Stimulated activated CD4-positive, alpha-beta T cell treated with anti-CD3 and anti-CD28 coated beads, TNF-alpha, amount 100 ng/mL, for 1 hour (primary cell): ENCODE data around the gene PRDM16.

ENCODE experiments used
- DNase-seq, 3 donors: peaks; one replicate each; pipeline ENCODE4 v3.0.0-alpha.2; 2020; ENCODE audit warnings: low read depth in 3 of 3, low spot score in 1 of 3

Gene PRDM16

GRCh38 chr1:3467096-3468036 is 398.4 kb downstream of the PRDM16 start:
- DNase-seq: no peak

- no peak for DNase-seq
These were observed 399.5 kb downstream of the PRDM16 start for GRCh38 chr1:3468236-3469103.

GRCh38 chr1:3469104-3469848 is 400.3 kb downstream of the PRDM16 start:
- DNase-seq: no peak

GRCh38 chr1:3469849-3470649 is 401.0 kb downstream of the PRDM16 start:
- DNase-seq: no peak

GRCh38 chr1:3470650-3471355 is 401.8 kb downstream of the PRDM16 start:
- DNase-seq: no peak

GRCh38 chr1:3471356-3472087 is 402.5 kb downstream of the PRDM16 start:
- no peak for DNase-seq

- no peak for DNase-seq
These were observed 403.3 kb downstream of the PRDM16 start for GRCh38 chr1:3472088-3472850.

- DNase-seq: no peak
These were observed 403.9 kb downstream of the PRDM16 start for GRCh38 chr1:3472906-3473305.

- DNase-seq: no peak
These were observed 404.4 kb downstream of the PRDM16 start for GRCh38 chr1:3473381-3473844.

GRCh38 chr1:3474016-3474415 is 405.0 kb downstream of the PRDM16 start:
- no peak for DNase-seq

- no peak for DNase-seq
These were observed 405.4 kb downstream of the PRDM16 start for GRCh38 chr1:3474421-3474820.

- no peak for DNase-seq
These were observed 407.0 kb downstream of the PRDM16 start for GRCh38 chr1:3475839-3476573.

GRCh38 chr1:3476666-3477065 is 407.7 kb downstream of the PRDM16 start:
- DNase-seq: no peak

- DNase-seq: no peak
These were observed 408.4 kb downstream of the PRDM16 start for GRCh38 chr1:3477241-3477995.

GRCh38 chr1:3478187-3478586 is 409.2 kb downstream of the PRDM16 start:
- DNase-seq: no peak

- DNase-seq: no peak
These were observed 410.7 kb downstream of the PRDM16 start for GRCh38 chr1:3479511-3480368.
